Left ventricle myocardium inferior (tissue), 1 donor: ENCODE data around the gene CCND3. TPM values are rescaled to one million over a fixed set of nuclear protein-coding genes. Genes with fewer than 3 reads are reported as not detected.
A peak's percentile ranks its signal among the peaks of the same experiment; 100 is the strongest.

Experiments used
- DNase-seq: peaks from one replicate; pipeline ENCODE4 v3.0.0-alpha.2; 2020
- H3K27ac ChIP-seq: fragments of 200-600 bp; replicated peaks from 2 replicates; pipeline ENCODE4 v1.8.0; 2021
- H3K27me3 ChIP-seq: fragments of 200-600 bp; 2 replicates; pipeline ENCODE4 v1.8.0; 2021; ENCODE audit warnings: low read depth
- H3K36me3 ChIP-seq: fragments of 200-600 bp; 2 replicates; pipeline ENCODE4 v1.8.0; 2021
- H3K4me1 ChIP-seq: fragments of 200-600 bp; 2 replicates; pipeline ENCODE4 v1.8.0; 2021
- H3K4me3 ChIP-seq: fragments of 200-600 bp; 2 replicates; pipeline ENCODE4 v1.8.0; 2021; ENCODE audit warnings: mild to moderate bottlenecking, moderate library complexity
- H3K9me3 ChIP-seq: fragments of 200-600 bp; replicated peaks from 2 replicates; pipeline ENCODE4 v1.8.0; 2021
- CTCF ChIP-seq: fragments of 200-600 bp; IDR thresholded peaks from 2 replicates; pipeline ENCODE4 v1.8.0; 2021; ENCODE audit warnings: antibody characterized with exemption, mild to moderate bottlenecking, borderline replicate concordance
- intact Hi-C: fragments of 100-400 bp; cut with micrococcal nuclease; formaldehyde crosslinking; loops from one replicate; pipeline ENCODE4 v1.11.0; 2022
- long read RNA-seq: library from polyadenylated mRNA; unstranded; transcript quantifications from one replicate; pipeline ENCODE4 v2.0.0, GENCODE V29; 2021
- total RNA-seq: library from RNA; stranded (reverse); fragmentation: NEBNext Ultra II Directional; extraction: Animal tissue kit (Norgen Biotek cat#: 25700); gene quantifications from one replicate; pipeline ENCODE4 v1.2.1, GENCODE V29; 2021
- donor health status: DM: no; HTN: yes; CAD: no; lungs with severe emphysema.

CCND3 gene
- total RNA-seq = 44.5 TPM
- long read RNA-seq, transcript CCND3-204 (4 exons, 1,724 nt) = minor isoform, 8 of 162 reads
- long read RNA-seq, transcript CCND3-202 (5 exons, 2,133 nt) = minor isoform, 6 of 162 reads
- long read RNA-seq, transcript CCND3-203 (5 exons, 2,085 nt) = major isoform, 135 of 162 reads
- long read RNA-seq, partial matches to known transcripts = 4 of 162 reads
- long read RNA-seq, other reads (novel, unspliced or antisense) = 4 of 162 reads

GRCh38 chr6:41941280-41942066, at the start of gene CCND3:
CCND3 (minus strand) TSS chr6:41941808; CDS start chr6:41941649, 159 bp downstream.
- Histone ChIP-seq H3K4me1 (peaks cover 62% of the 10 kb centered on the region), H3K27me3 (no peaks in the 10 kb centered on the region), H3K4me3 (peak within 1 kb of the TSS; percentile 98), H3K36me3 (peaks cover 6% of the 10 kb centered on the region), H3K27ac (peak within 1 kb of the TSS; percentile 97), H3K9me3 (no peaks in the 10 kb centered on the region)
- DNase-seq = peak; percentile 96
- intact Hi-C loops = no loop called here
- TF ChIP-seq CTCF = no peak

GRCh38 chr6:41986339-41986738, 44.7 kb upstream of the CCND3 start:
- DNase-seq = no peak
- H3K9me3 ChIP-seq = peaks cover 5% of the 10 kb centered on the region
- H3K36me3 ChIP-seq = no peaks in the 10 kb centered on the region
- H3K4me1 ChIP-seq = no peaks in the 10 kb centered on the region
- no peaks in the 10 kb centered on the region for H3K27me3 ChIP-seq
- no peak overlapping the region for H3K4me3 ChIP-seq
- intact Hi-C loops = no loop called here
- H3K27ac ChIP-seq = no peak overlapping the region
- TF ChIP-seq CTCF = no peak

GRCh38 chr6:41984623-41985022, 43.0 kb upstream of the CCND3 start:
- Histone ChIP-seq H3K27ac (no peak overlapping the region), H3K9me3 (no peaks in the 10 kb centered on the region), H3K4me3 (no peak overlapping the region), H3K4me1 (no peaks in the 10 kb centered on the region), H3K27me3 (no peaks in the 10 kb centered on the region), H3K36me3 (no peaks in the 10 kb centered on the region)
- no peak for TF ChIP-seq CTCF
- DNase-seq = no peak
- intact Hi-C loops = no loop called here

GRCh38 chr6:41976794-41977484, 35.3 kb upstream of the CCND3 start:
- Histone ChIP-seq H3K4me3 (no peak overlapping the region), H3K4me1 (peaks cover 12% of the 10 kb centered on the region), H3K9me3 (no peaks in the 10 kb centered on the region), H3K27ac (no peak overlapping the region), H3K27me3 (no peaks in the 10 kb centered on the region), H3K36me3 (no peaks in the 10 kb centered on the region)
- no peak for DNase-seq
- intact Hi-C loops = no loop called here
- no peak for TF ChIP-seq CTCF

- H3K27me3 ChIP-seq = no peaks in the 10 kb centered on the region
- no peak overlapping the region for H3K4me3 ChIP-seq
- intact Hi-C loops = no loop called here
- H3K4me1 ChIP-seq = peaks cover 21% of the 10 kb centered on the region
- no peak overlapping the region for H3K27ac ChIP-seq
- no peaks in the 10 kb centered on the region for H3K36me3 ChIP-seq
- TF ChIP-seq CTCF = no peak
- no peak for DNase-seq
- H3K9me3 ChIP-seq = no peaks in the 10 kb centered on the region
Measured at GRCh38 chr6:41975276-41975675, 33.7 kb upstream of the CCND3 start.
